Head of caudate nucleus (tissue), 42 donors: ENCODE results near the gene SCAMP4.
A peak's percentile ranks its signal among the peaks of the same experiment; 100 is the strongest.

Source experiments
- DNase-seq, 42 donors: peaks; one replicate each; pipeline versions ENCODE4 v3.0.0 to v3.0.0-alpha.2; 2020 to 2021; ENCODE audit warnings: mixed read lengths in 7 of 42
- intact Hi-C: fragments of 100-400 bp; cut with DNase I; formaldehyde crosslinking; loops from one replicate; pipeline ENCODE4 v1.15.0; 2022

SCAMP4 gene

GRCh38 chr19:1906985-1907562, 1.9 kb downstream of the SCAMP4 start:
- no peak for DNase-seq
- intact Hi-C loops, result no loop called here

GRCh38 chr19:1907563-1908363, 2.6 kb downstream of the SCAMP4 start:
- peak in 23 of 42 donors; percentile 11 to 70 (median 47) for DNase-seq
- intact Hi-C loops, result no loop called here

GRCh38 chr19:1908364-1908678, 3.1 kb downstream of the SCAMP4 start:
- peak in 6 of 42 donors; percentile 16 to 47 (median 34) for DNase-seq
- intact Hi-C loops, result no loop called here

GRCh38 chr19:1909761-1910080, 4.5 kb downstream of the SCAMP4 start:
- intact Hi-C loops, result no loop called here
- no peak for DNase-seq

- intact Hi-C loops, result no loop called here
- peak in 8 of 42 donors; percentile 16 to 52 (median 36) for DNase-seq
Measured at GRCh38 chr19:1910177-1910576, 5.0 kb downstream of the SCAMP4 start.

- intact Hi-C loops, result no loop called here
- DNase-seq, result no peak
Measured at GRCh38 chr19:1911098-1911497, 5.9 kb downstream of the SCAMP4 start.

- DNase-seq, result no peak
- intact Hi-C loops, result no loop called here
Measured at GRCh38 chr19:1911995-1912394, 6.8 kb downstream of the SCAMP4 start.

GRCh38 chr19:1912760-1913505, 7.7 kb downstream of the SCAMP4 start:
- intact Hi-C loops, result no loop called here
- no peak for DNase-seq

GRCh38 chr19:1913781-1914577, 8.8 kb downstream of the SCAMP4 start:
- intact Hi-C loops, result no loop called here
- no peak for DNase-seq

- peak in 4 of 42 donors; percentile 22 to 42 (median 26) for DNase-seq
- intact Hi-C loops, result no loop called here
Measured at GRCh38 chr19:1914826-1915341, 9.7 kb downstream of the SCAMP4 start.

GRCh38 chr19:1917146-1917545, 11.9 kb downstream of the SCAMP4 start:
- intact Hi-C loops, result no loop called here
- DNase-seq, result no peak

- intact Hi-C loops, result no loop called here
- no peak for DNase-seq
Measured at GRCh38 chr19:1917926-1918325, 12.7 kb downstream of the SCAMP4 start.

GRCh38 chr19:1918975-1919374, 13.8 kb downstream of the SCAMP4 start:
- intact Hi-C loops, result no loop called here
- DNase-seq, result no peak

GRCh38 chr19:1920644-1921043, 15.4 kb downstream of the SCAMP4 start:
- intact Hi-C loops, result no loop called here
- no peak for DNase-seq

GRCh38 chr19:1921326-1921725, 16.1 kb downstream of the SCAMP4 start:
- intact Hi-C loops, result no loop called here
- no peak for DNase-seq

GRCh38 chr19:1921825-1922224, 16.6 kb downstream of the SCAMP4 start:
- intact Hi-C loops, result no loop called here
- DNase-seq, result no peak

GRCh38 chr19:1922803-1923202, 17.6 kb downstream of the SCAMP4 start:
- intact Hi-C loops, result no loop called here

GRCh38 chr19:1923319-1923718, 18.1 kb downstream of the SCAMP4 start:
- DNase-seq, result no peak
- intact Hi-C loops, result no loop called here

More at GRCh38 chr19:1922803-1923202, 17.6 kb downstream of the SCAMP4 start:
- no peak for DNase-seq

- intact Hi-C loops, result no loop called here
- no peak for DNase-seq
Measured at GRCh38 chr19:1924320-1924961, 19.2 kb downstream of the SCAMP4 start.
